Coronary artery (tissue), 2 donors: ENCODE results near the gene GSTO2.
"Not testable (repeated sequence)": the region's sequence is repeated elsewhere in the genome, so short reads cannot be mapped to it uniquely, and the experiment has no call there.

Experiments
- DNase-seq: peaks from one replicate; pipeline ENCODE4 v3.0.0-alpha.2; 2017; ENCODE audit warnings: low spot score
- H3K27ac ChIP-seq, 2 donors: fragments of 200-600 bp; sonication (generic); one replicate each; pipeline ENCODE4 v1.5.1; 2016 to 2019
- H3K4me3 ChIP-seq: fragments of 200-600 bp; sonication (generic); 2 replicates; pipeline ENCODE4 v1.5.1; 2016; ENCODE audit warnings: mild to moderate bottlenecking, moderate library complexity
- CTCF ChIP-seq: fragments of 200-600 bp; sonication (generic); IDR thresholded peaks from one replicate; pipeline ENCODE4 v1.5.1; 2019; ENCODE audit warnings: antibody characterized with exemption

Gene GSTO2

GRCh38 chr10:104233817-104234216 is 35.2 kb upstream of the GSTO2 start:
- no peak for TF ChIP-seq CTCF
- no peak for DNase-seq
- H3K4me3 ChIP-seq = no peak overlapping the region
- H3K27ac ChIP-seq = no peak overlapping the region

- Histone ChIP-seq H3K4me3 (no peak overlapping the region), H3K27ac (no peak overlapping the region)
- TF ChIP-seq CTCF = no peak
- no peak for DNase-seq
Measured at GRCh38 chr10:104234934-104235333, 34.0 kb upstream of the GSTO2 start.

GRCh38 chr10:104235801-104236200 is 33.2 kb upstream of the GSTO2 start:
- TF ChIP-seq CTCF = no peak
- H3K27ac ChIP-seq = no peak overlapping the region
- DNase-seq = no peak

GRCh38 chr10:104240078-104240477 is 28.9 kb upstream of the GSTO2 start:
- H3K4me3 ChIP-seq = no peak overlapping the region
- H3K27ac ChIP-seq = no peak overlapping the region
- TF ChIP-seq CTCF = no peak
- DNase-seq = no peak

More at GRCh38 chr10:104235801-104236200, 33.2 kb upstream of the GSTO2 start:
- no peak overlapping the region for H3K4me3 ChIP-seq

- Histone ChIP-seq H3K4me3 (no peak overlapping the region), H3K27ac (no peak overlapping the region)
- TF ChIP-seq CTCF = no peak
- no peak for DNase-seq
Measured at GRCh38 chr10:104242545-104242944, 26.4 kb upstream of the GSTO2 start.

GRCh38 chr10:104243009-104243408 is 26.0 kb upstream of the GSTO2 start:
- not testable (repeated sequence) for H3K4me3 ChIP-seq, H3K27ac ChIP-seq, DNase-seq

GRCh38 chr10:104243512-104243911 is 25.5 kb upstream of the GSTO2 start:
- no peak for DNase-seq
- no peak for TF ChIP-seq CTCF
- Histone ChIP-seq H3K27ac (no peak overlapping the region), H3K4me3 (no peak overlapping the region)

- Histone ChIP-seq H3K4me3 (no peak overlapping the region), H3K27ac (no peak overlapping the region)
- DNase-seq = no peak
- TF ChIP-seq CTCF = no peak
Measured at GRCh38 chr10:104245066-104245632, 23.8 kb upstream of the GSTO2 start.
